Ramos (cell line): Measurements from ENCODE around the gene UNC5B.

Experiments
- in situ Hi-C: fragments of 300-500 bp; cut with MboI; formaldehyde crosslinking; loops from one replicate; pipeline ENCODE4 v1.14.3; 2022; ENCODE audit warnings: low sequenced_read_pairs; ENCODE audit not compliant: unreplicated experiment

UNC5B gene

GRCh38 chr10:71220689-71221540 lies 8.5 kb downstream of the UNC5B start:
- in situ Hi-C loops: no loop called here

- in situ Hi-C loops: no loop called here
Observed at GRCh38 chr10:71221586-71222202, 9.3 kb downstream of the UNC5B start.

GRCh38 chr10:71222601-71223346 lies 10.4 kb downstream of the UNC5B start:
- in situ Hi-C loops: no loop called here

GRCh38 chr10:71223347-71224058 lies 11.1 kb downstream of the UNC5B start:
- in situ Hi-C loops: no loop called here

GRCh38 chr10:71225291-71226058 lies 13.1 kb downstream of the UNC5B start:
- in situ Hi-C loops: no loop called here

GRCh38 chr10:71228875-71229675 lies 16.7 kb downstream of the UNC5B start:
- in situ Hi-C loops: no loop called here

GRCh38 chr10:71229726-71230655 lies 17.6 kb downstream of the UNC5B start:
- in situ Hi-C loops: no loop called here

- in situ Hi-C loops: no loop called here
Observed at GRCh38 chr10:71230656-71231025, 18.3 kb downstream of the UNC5B start.

GRCh38 chr10:71231206-71231605 lies 18.8 kb downstream of the UNC5B start:
- in situ Hi-C loops: no loop called here

- in situ Hi-C loops: no loop called here
Observed at GRCh38 chr10:71232089-71232998, 20.0 kb downstream of the UNC5B start.

GRCh38 chr10:71233482-71233892 lies 21.1 kb downstream of the UNC5B start:
- in situ Hi-C loops: no loop called here

GRCh38 chr10:71234004-71234894 lies 21.9 kb downstream of the UNC5B start:
- in situ Hi-C loops: no loop called here

- in situ Hi-C loops: no loop called here
Observed at GRCh38 chr10:71234970-71235685, 22.8 kb downstream of the UNC5B start.

- in situ Hi-C loops: no loop called here
Observed at GRCh38 chr10:71235808-71236207, 23.4 kb downstream of the UNC5B start.

GRCh38 chr10:71236286-71236685 lies 23.9 kb downstream of the UNC5B start:
- in situ Hi-C loops: no loop called here
